Stimulated activated CD4-positive, alpha-beta T cell treated with anti-CD3 and anti-CD28 coated beads, TNF-alpha, amount 100 ng/mL, for 48 hours (primary cell): ENCODE measurements around the gene ITPK1.

Source experiments
- DNase-seq, 3 donors: peaks; one replicate each; pipeline ENCODE4 v3.0.0-alpha.2; 2020; ENCODE audit warnings: low read depth in 3 of 3

Gene ITPK1

GRCh38 chr14:92924247-92924646 is 191.5 kb downstream of the ITPK1 start:
- DNase-seq = no peak

- no peak for DNase-seq
Measured at GRCh38 chr14:92923744-92924103, 192.0 kb downstream of the ITPK1 start.

- DNase-seq = peak in 2 of 3 donors; percentile 9 to 40
Measured at GRCh38 chr14:92922883-92923743, 192.6 kb downstream of the ITPK1 start, which contains the start of gene CHGA. Gene CHGA, plus strand, starts transcription at chr14:92923150. Its CDS starts 210 bp downstream, at chr14:92923360.

GRCh38 chr14:92922155-92922735 is 193.5 kb downstream of the ITPK1 start:
- no peak for DNase-seq

GRCh38 chr14:92920001-92920400 is 195.7 kb downstream of the ITPK1 start:
- no peak for DNase-seq

GRCh38 chr14:92917956-92918355 is 197.8 kb downstream of the ITPK1 start:
- no peak for DNase-seq

- DNase-seq = no peak
Measured at GRCh38 chr14:92917041-92917940, 198.4 kb downstream of the ITPK1 start.

- DNase-seq = no peak
Measured at GRCh38 chr14:92916201-92916600, 199.5 kb downstream of the ITPK1 start.

- DNase-seq = peak in 2 of 3 donors; percentile 13 to 37
Measured at GRCh38 chr14:92914087-92914656, 201.6 kb downstream of the ITPK1 start.

- DNase-seq = no peak
Measured at GRCh38 chr14:92907316-92907911, 208.3 kb downstream of the ITPK1 start.

GRCh38 chr14:92906823-92907222 is 208.9 kb downstream of the ITPK1 start:
- no peak for DNase-seq

GRCh38 chr14:92906420-92906819 is 209.3 kb downstream of the ITPK1 start:
- DNase-seq = no peak

- DNase-seq = no peak
Measured at GRCh38 chr14:92905667-92906066, 210.1 kb downstream of the ITPK1 start.

- peak in 1 of 3 donors; percentile 25 for DNase-seq
Measured at GRCh38 chr14:92903359-92903758, 212.4 kb downstream of the ITPK1 start.

GRCh38 chr14:92902726-92903125 is 213.0 kb downstream of the ITPK1 start:
- no peak for DNase-seq

GRCh38 chr14:92902191-92902590 is 213.5 kb downstream of the ITPK1 start:
- DNase-seq = no peak

- DNase-seq = no peak
Measured at GRCh38 chr14:92900660-92901059, 215.1 kb downstream of the ITPK1 start.

GRCh38 chr14:92898566-92899131 is 217.1 kb downstream of the ITPK1 start:
- no peak for DNase-seq

- DNase-seq = peak; percentile 10 to 27 (median 26)
Measured at GRCh38 chr14:92897922-92898565, 217.7 kb downstream of the ITPK1 start.

- DNase-seq = no peak
Measured at GRCh38 chr14:92895352-92895878, 220.3 kb downstream of the ITPK1 start.
